Suprapubic skin (tissue), 4 donors: ENCODE measurements around the gene CAPZB.

ENCODE experiments used
- EP300 ChIP-seq: sonication (generic); formaldehyde crosslinking; IDR thresholded peaks from one replicate; pipeline ENCODE4 v1.6.1; 2017; ENCODE audit warnings: antibody characterized with exemption
- POLR2A ChIP-seq, 2 donors: fragments of 450-650 bp; IDR thresholded peaks; one replicate each; pipeline ENCODE4 v1.6.1; 2017; ENCODE audit warnings: antibody characterized with exemption in 2 of 2, mild to moderate bottlenecking in 2 of 2, moderate library complexity in 2 of 2
- POLR2AphosphoS5 ChIP-seq, 3 donors: sonication (generic); formaldehyde crosslinking; IDR thresholded peaks; one replicate each; pipeline ENCODE4 v1.6.1; 2017; ENCODE audit warnings: antibody characterized with exemption in 3 of 3
- TF ChIP-seq, protein P1 (sequence below), 2 donors: fragments of 200-600 bp in 1 of 2; fragments of 450-650 bp in 1 of 2; sonication (generic) in 1 of 2; IDR thresholded peaks; one replicate each; pipeline ENCODE4 v1.5.1; 2016 to 2019; ENCODE audit warnings: antibody characterized with exemption in 2 of 2, mild to moderate bottlenecking in 1 of 2, moderate library complexity in 1 of 2

DNA sequence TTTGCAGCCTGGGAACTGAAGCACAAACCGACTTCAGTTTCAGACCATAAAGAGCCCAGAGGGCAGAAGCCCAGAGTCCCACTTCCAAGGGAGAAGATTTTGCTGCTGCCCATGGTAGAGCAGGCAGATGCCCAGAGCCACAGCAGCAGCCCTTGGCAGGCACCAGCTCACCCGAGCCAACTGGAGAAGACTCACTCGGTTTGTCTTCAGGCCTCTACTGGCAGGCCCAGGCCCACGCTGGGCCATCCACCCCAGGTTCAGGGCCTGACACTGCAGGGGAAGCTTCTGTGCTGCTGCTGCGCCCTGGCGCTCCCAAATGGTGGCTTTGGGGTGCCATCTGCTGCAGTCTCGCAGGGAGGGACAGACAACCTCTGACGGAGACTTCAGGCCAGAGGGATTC is 139.9 kb downstream of the CAPZB start:
- TF ChIP-seq EP300 (no peak), POLR2A (IDR thresholded peaks at IDR 0.05) (no peak), POLR2AphosphoS5 (IDR thresholded peaks at IDR 0.05) (no peak)
- TF ChIP-seq, protein P1, sequence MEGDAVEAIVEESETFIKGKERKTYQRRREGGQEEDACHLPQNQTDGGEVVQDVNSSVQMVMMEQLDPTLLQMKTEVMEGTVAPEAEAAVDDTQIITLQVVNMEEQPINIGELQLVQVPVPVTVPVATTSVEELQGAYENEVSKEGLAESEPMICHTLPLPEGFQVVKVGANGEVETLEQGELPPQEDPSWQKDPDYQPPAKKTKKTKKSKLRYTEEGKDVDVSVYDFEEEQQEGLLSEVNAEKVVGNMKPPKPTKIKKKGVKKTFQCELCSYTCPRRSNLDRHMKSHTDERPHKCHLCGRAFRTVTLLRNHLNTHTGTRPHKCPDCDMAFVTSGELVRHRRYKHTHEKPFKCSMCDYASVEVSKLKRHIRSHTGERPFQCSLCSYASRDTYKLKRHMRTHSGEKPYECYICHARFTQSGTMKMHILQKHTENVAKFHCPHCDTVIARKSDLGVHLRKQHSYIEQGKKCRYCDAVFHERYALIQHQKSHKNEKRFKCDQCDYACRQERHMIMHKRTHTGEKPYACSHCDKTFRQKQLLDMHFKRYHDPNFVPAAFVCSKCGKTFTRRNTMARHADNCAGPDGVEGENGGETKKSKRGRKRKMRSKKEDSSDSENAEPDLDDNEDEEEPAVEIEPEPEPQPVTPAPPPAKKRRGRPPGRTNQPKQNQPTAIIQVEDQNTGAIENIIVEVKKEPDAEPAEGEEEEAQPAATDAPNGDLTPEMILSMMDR (IDR thresholded peaks at IDR 0.05) = no peak
